Right hindlimb (tissue), 1 donor: ENCODE measurements around the gene NRIP1.
"Not testable (repeated sequence)": the region's sequence is repeated elsewhere in the genome, so short reads cannot be mapped to it uniquely, and the experiment has no call there.

Source experiments
- DNase-seq: peaks from one replicate; pipeline ENCODE4 v3.0.0-alpha.2; 2018

Gene NRIP1

DNA sequence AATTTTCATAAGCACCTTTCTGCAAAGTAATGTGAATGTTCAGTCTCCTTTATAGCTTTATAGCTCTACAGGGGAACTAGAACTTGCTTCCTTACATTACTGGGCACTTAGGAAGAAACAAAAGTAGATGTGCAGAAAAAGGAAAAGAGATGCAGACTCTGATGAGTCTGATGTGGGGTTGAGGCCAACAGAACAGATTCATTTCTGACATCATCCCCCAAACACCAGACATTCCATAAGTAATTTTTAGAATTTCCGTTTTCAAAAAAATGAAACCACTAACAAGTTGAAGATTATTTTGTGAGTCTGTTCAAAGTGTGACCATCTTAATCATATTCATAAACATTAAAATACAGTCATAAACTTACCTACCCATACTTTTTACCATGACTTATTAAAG lies 96.0 kb downstream of the NRIP1 start:
- DNase-seq = no peak

DNA sequence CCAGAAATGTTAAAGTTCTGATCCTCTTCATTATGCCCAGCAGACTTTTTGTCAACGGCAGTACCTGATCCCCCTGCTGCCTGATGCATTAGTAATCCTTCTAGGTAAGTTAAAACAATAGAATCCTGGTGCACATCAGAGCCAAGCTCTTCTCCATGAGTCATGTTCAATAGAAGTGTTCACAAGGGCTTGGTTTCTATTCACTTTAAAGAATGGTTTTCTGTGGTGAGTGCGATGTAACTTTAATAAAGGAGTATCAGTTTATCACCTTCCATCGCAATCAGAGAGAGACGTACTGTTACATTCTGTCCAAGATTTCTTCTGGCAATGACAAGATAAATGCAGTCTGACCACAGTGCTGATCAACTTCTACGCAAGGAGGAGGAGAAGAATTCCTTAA lies 96.8 kb downstream of the NRIP1 start:
- no peak for DNase-seq

- no peak for DNase-seq
Observed at GRCh38 chr21:14964621-14965020, 100.2 kb downstream of the NRIP1 start.

- DNase-seq = no peak
Observed at GRCh38 chr21:14962217-14962616, 102.6 kb downstream of the NRIP1 start.

DNA sequence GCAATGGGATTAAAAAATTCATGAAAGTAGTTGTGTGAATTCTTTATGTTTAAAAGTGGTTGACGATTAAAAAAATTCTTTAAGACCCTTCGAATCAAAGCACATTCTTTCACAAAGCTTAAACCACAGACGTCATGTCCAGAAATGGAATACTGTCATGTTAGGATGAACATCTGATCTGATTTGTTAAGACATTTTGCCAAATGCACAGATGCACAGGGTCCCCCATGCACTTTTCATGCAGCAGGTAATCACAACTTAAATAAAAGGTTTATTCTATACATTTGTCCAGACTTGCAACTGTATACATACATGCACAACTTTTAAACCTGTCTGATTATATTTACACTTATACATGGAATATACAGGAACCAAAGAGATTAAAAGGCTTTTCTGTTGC lies 103.3 kb downstream of the NRIP1 start:
- no peak for DNase-seq

DNA sequence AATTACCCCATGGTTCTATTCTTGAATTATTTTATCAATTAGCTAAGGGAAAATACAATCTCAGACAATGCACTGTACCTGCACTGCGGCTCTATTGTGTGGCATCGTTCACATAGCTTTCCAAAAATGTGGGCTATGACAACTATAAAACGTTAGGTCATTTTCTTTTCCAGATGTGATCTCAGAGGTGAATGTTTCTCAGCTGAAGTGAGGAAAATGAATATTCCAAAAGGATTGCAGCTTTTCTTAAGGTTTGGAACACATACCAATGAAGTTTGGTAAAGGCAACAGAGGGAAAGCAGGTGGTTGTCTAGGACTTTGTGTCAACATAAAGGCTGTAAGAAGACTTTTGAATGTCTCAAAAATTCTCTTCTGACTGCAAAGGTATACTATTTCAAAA lies 105.5 kb downstream of the NRIP1 start:
- DNase-seq = no peak

DNA sequence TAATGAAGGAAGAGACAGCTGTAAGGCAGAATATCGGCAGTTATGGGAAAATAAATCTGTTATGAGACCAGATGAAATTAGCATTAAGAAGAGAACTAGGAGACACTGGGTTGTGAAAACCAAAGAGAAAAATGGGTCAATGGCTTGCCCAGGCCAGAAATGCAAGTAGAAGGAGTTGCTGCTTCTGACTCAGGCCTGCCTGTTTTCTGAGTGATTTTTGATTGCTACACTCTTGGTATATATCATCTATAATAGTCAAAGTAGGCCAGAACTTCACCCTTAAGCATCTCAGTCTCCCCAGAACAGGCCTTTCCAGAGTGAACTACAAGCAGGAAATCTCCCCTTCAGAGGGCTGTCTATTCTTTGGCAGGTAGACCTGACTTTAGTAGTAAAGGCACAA lies 107.0 kb downstream of the NRIP1 start:
- no peak for DNase-seq

DNA sequence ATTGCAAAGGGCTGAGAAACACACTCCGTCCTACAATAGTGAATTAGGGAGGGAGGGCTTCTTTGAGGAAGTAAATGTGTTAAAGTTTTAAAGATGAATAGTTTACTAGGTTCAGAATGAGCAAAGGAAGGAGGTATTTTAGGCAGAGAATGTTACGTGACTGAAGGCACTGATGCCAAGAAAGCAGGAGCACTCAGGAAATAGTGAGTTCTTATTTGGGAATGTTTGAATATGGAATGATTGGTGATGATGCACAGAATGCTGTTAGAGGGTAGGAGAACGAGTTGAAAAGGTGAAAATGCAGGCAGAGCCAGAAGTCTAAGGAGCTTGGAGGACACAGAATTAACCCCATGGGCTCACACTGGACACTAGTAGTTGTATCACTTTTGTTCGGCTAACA lies 108.0 kb downstream of the NRIP1 start:
- no peak for DNase-seq

- no peak for DNase-seq
Observed at GRCh38 chr21:14955936-14956520, 108.8 kb downstream of the NRIP1 start.

GRCh38 chr21:14952916-14953315 lies 111.9 kb downstream of the NRIP1 start:
- DNase-seq = no peak

DNA sequence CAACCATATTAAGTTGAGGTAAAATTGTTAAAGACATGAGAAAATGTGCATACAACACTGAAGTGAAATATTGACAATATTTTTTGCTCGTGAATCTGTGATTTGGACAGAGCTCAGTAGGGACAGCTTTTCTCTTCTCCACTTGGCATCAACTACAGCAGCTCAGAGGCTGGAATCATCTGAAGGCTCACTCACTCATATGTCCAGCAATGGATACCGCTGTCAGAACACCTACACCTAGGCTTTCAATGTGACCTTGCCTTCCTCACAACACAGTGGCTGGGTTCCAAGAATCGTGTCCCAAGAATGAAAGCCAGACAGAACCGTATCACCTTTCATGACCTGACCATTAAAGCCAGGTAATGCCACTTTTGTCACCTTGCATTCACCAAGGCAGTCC lies 115.2 kb downstream of the NRIP1 start:
- no peak for DNase-seq

DNA sequence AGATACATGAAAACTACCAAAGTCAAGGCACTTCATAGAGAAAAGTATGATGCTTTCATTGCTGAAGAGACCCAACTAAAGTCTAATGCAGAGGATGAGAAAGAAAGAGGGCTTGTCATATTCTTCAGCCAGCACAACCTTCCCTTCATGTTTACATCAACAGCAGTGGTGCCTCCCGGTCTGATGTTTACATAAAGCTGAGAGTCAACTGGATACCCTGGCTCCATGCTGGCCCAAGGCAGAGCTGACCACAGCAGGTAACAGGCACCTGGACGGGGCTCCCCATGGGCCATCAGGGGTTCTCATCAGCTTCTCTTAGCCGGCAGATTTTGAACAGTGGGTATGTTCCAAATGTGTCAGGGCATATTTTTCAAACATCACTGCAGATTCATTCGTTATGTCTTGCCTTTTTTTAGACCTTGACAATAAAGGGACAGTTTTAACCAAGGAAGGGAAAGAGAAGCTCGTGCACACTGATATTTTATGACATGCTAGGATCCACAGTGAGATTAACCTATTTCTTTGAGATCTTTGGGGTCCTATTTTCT lies 117.1 kb downstream of the NRIP1 start:
- no peak for DNase-seq

GRCh38 chr21:14945176-14945575 lies 119.6 kb downstream of the NRIP1 start:
- DNase-seq = no peak

GRCh38 chr21:14943616-14944015 lies 121.2 kb downstream of the NRIP1 start:
- DNase-seq = no peak

- DNase-seq = no peak
Observed at GRCh38 chr21:14942801-14943490, 121.9 kb downstream of the NRIP1 start.

DNA sequence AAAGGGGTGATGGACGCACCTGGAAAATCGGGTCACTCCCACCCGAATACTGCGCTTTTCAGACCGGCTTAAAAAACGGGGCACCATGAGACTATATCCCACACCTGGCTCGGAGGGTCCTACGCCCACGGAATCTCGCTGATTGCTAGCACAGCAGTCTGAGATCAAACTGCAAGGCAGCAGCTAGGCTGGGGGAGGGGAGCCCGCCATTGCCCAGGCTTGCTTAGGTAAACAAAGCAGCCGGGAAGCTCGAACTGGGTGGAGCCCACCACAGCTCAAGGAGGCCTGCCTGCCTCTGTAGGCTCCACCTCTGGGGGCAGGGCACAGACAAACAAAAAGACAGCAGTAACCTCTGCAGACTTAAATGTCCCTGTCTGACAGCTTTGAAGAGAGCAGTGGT lies 137.5 kb downstream of the NRIP1 start:
- DNase-seq = not testable (repeated sequence)

- DNase-seq = no peak
Observed at GRCh38 chr21:14926186-14926585, 138.6 kb downstream of the NRIP1 start.

GRCh38 chr21:14923468-14923867 lies 141.3 kb downstream of the NRIP1 start:
- no peak for DNase-seq

DNA sequence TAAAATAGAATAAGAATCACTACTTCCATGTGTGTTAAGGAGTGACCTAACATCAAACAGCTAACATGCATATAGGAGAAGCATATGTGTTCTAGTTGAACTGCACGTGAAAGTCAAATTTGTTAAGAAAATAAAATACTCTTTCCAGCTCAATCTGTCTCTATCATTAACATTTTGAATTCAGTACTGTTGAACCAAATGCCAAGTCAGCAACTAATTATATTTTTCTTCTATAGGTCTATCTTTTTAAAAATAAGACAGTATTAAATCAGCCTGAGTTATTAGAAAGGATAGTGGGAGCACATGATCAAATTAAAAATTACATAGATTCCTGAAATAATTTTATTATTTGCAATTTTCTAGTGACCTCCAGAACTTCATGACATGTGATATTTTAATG lies 141.8 kb downstream of the NRIP1 start:
- DNase-seq = no peak

DNA sequence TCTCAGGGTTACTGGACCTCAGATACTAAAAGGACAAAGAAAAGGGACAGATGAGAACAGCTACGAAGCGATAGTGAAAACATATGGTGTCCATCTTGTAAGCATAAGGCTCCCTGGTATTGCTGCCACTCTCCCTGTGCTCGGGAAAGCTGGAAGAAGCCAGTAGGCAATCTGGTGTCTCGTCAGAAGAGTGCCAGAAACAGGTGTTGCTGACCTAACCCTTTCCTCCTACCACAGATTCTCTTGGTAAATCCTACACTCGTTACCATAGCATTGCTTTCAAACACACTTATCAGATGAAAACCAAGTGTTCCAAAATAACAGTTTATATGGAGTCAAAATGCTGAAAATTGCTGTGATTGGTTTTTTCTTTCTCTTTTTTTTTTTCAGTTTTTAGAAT lies 146.3 kb downstream of the NRIP1 start:
- DNase-seq = peak; percentile 21

DNA sequence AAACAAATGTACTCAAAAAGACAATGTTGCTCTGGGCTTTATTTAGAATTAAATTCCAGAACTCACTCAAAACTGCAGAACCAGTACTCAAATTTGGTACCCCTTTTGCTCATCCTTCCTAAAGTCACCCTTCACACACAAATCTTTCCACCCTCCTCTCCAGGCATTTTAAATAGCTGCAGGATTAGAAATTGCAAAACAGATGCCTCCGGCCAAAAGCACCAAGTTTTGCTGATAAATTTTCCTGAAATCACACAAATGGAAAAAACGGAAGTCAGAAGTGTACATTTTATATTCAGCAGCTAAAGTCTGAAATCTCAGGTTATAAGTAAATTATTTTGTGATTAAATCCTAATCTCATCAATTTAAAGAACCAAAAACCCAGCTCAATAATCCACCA lies 147.0 kb downstream of the NRIP1 start:
- no peak for DNase-seq

DNA sequence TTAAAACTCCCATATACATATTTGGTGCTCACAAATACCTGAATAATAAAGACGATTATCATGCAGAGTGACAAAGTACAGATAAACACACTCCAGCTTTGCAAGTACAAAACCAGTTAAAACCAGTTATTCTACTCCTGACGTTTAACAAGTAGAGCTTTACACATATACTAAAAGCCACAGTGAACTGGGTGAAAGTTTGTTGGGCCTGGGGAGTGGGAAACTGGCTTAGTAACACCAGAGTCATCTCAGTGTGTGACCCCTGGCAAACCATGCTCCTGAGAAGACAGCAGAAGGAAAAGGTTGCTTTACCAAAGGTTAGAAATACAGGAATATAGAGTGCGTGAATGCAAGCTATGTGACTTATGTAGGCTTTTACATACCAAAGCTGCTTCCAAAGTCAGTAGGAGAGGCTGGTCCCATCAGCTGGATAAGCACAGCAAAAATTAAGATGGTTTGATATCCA lies 148.1 kb downstream of the NRIP1 start:
- DNase-seq = no peak

GRCh38 chr21:14913638-14914037 lies 151.2 kb downstream of the NRIP1 start:
- DNase-seq = no peak

DNA sequence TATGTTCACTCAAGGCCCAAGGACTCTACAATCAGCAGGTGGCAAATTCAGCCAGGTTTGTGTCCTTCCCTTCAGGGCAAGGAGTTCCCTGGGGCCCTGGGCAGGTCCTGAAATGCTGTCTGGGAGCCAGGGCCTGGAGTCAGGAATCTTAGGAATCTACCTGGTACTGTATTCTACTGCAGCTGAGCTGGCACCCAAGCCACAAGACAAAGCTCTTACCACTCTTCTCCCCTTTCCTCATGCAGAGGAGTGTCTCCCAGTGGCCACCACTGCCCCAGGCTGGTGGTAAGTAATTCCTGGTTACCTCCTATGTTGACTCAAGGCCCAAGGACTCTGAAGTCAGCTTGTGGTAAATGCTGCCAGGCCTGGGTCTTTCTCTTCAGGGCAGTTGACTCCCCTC lies 153.4 kb downstream of the NRIP1 start:
- no peak for DNase-seq
